HepG2 (cell line): ENCODE results near the gene OR8A1. TPM values are rescaled to one million over a fixed set of nuclear protein-coding genes. Genes with fewer than 3 reads are reported as not detected.

Experiments
- ATAC-seq: fragments of 200-7000 bp; cut with Tn5 transposase; 3 replicates; pipeline ENCODE4 v1.9.1; 2020; ENCODE audit warnings: mild to moderate bottlenecking, moderate library complexity
- BruUV-seq: library from RNA; stranded (reverse); fragments of 400-500 nt; replicated peaks from 2 replicates; lab custom pipeline; 2021; lab: Mats Ljungman, UMichigan
- CTCF ChIA-PET: fragments of 300-600 bp; formaldehyde crosslinking; extraction: SDS; loops from one replicate; lab custom pipeline; 2021; ENCODE audit warnings: low total read pairs, inconsistent platforms, low intra/inter-chr PET ratio; lab: Yijun Ruan, JAX
- POLR2A ChIA-PET: fragments of 350-600 bp; sonication (Branson Sonifier 250); formaldehyde crosslinking; loops from one replicate; lab custom pipeline; 2020; ENCODE audit warnings: antibody characterized with exemption, inconsistent platforms; lab: Yijun Ruan, JAX
- DNase-seq: peaks from one replicate; pipeline ENCODE4 v3.0.0-alpha.2; 2015; ENCODE audit warnings: low spot score
- FAIRE-seq: peaks from 3 replicates; lab custom pipeline; 2011; peaks lifted over from hg19 to GRCh38; lab: Jason Lieb, UNC
- H2AFZ ChIP-seq: one replicate; pipeline ENCODE4 v1.6.1; 2011; ENCODE audit warnings: low read length, inconsistent platforms
- H3K27ac ChIP-seq: fragments of 300-600 bp; 3 replicates; pipeline ENCODE4 v1.8.0; 2011; ENCODE audit warnings: mixed run types, mild to moderate bottlenecking, mixed read lengths, low read length, inconsistent platforms; ENCODE audit not compliant: insufficient read depth; ENCODE audit errors: extremely low read length
- H3K27me3 ChIP-seq, 2 experiments: fragments of 200-600 bp in 1 of 2; 2 replicates in 1 of 2; 3 replicates in 1 of 2; pipeline versions ENCODE4 v1.6.0 to v1.8.0; 2011; ENCODE audit warnings: low read length in 2 of 2, mild to moderate bottlenecking in 2 of 2, moderate library complexity in 2 of 2, inconsistent platforms in 1 of 2; ENCODE audit not compliant: insufficient read depth in 2 of 2, control insufficient read depth in 1 of 2
- H3K36me3 ChIP-seq, 2 experiments: fragments of 200-600 bp in 1 of 2; replicated peaks in 1 of 2; 2 replicates in 1 of 2; 3 replicates in 1 of 2; pipeline versions ENCODE4 v1.5.1 to v1.8.0; 2011; ENCODE audit warnings: low read length in 2 of 2, inconsistent platforms in 1 of 2; ENCODE audit not compliant: insufficient read depth in 2 of 2, control insufficient read depth in 1 of 2
- H3K4me1 ChIP-seq: 2 replicates; pipeline ENCODE4 v1.5.1; 2012; ENCODE audit warnings: low read length, inconsistent platforms; ENCODE audit not compliant: insufficient read depth
- H3K4me2 ChIP-seq: 2 replicates; pipeline ENCODE4 v1.6.0; 2011; ENCODE audit warnings: low read depth, low read length, inconsistent platforms
- H3K4me3 ChIP-seq, 3 experiments: fragments of 200-600 bp in 1 of 3; sonication (generic), shearing (Covaris generic) in 1 of 3; replicated peaks in 1 of 3; 2 replicates each; pipeline ENCODE4 v1.5.1; 2011 to 2016; ENCODE audit warnings: low read length in 3 of 3, inconsistent platforms in 2 of 3, low read depth in 2 of 3, mild to moderate bottlenecking in 2 of 3, control low read depth in 1 of 3, mixed read lengths in 1 of 3; ENCODE audit not compliant: insufficient read depth in 1 of 3
- H3K79me2 ChIP-seq: one replicate; pipeline ENCODE4 v1.6.1; 2011; ENCODE audit warnings: low read length, inconsistent platforms; ENCODE audit not compliant: insufficient read depth
- H3K9ac ChIP-seq: 2 replicates; pipeline ENCODE4 v1.6.0; 2011; ENCODE audit warnings: mild to moderate bottlenecking, low read depth, low read length, inconsistent platforms; ENCODE audit not compliant: insufficient read depth
- H3K9me3 ChIP-seq: 2 replicates; pipeline ENCODE4 v1.5.1; 2012; ENCODE audit warnings: mild to moderate bottlenecking, low read length
- H4K20me1 ChIP-seq: 2 replicates; pipeline ENCODE4 v1.6.0; 2011; ENCODE audit warnings: inconsistent platforms, mild to moderate bottlenecking, low read length, moderate library complexity; ENCODE audit not compliant: insufficient read depth
- CEBPB ChIP-seq: IDR thresholded peaks from 2 replicates; pipeline ENCODE4 v1.6.1; 2011; ENCODE audit warnings: low read depth, low read length, improper control_type of control experiment, borderline replicate concordance
- CEBPZ ChIP-seq: IDR thresholded peaks from 2 replicates; pipeline ENCODE4 v1.6.1; 2012; ENCODE audit warnings: low read length, improper control_type of control experiment
- KLF13 ChIP-seq: sonication (generic); formaldehyde crosslinking; IDR thresholded peaks from 2 replicates; pipeline ENCODE4 v1.4.0; 2020; ENCODE audit warnings: mild to moderate bottlenecking, missing genetic modification reagents
- MZF1 ChIP-seq: sonication (generic); formaldehyde crosslinking; IDR thresholded peaks from 2 replicates; pipeline ENCODE4 v1.8.1; 2023; ENCODE audit warnings: mild to moderate bottlenecking, missing genetic modification reagents, borderline replicate concordance
- NFKB2 ChIP-seq: sonication (generic); formaldehyde crosslinking; IDR thresholded peaks from 2 replicates; pipeline ENCODE4 v1.4.0; 2020; ENCODE audit warnings: missing genetic modification reagents, borderline replicate concordance
- RXRA ChIP-seq: sonication (generic); formaldehyde crosslinking; IDR thresholded peaks from 2 replicates; pipeline ENCODE4 v1.5.1; 2020; ENCODE audit warnings: missing genetic modification reagents
- TARDBP ChIP-seq: sonication (generic); formaldehyde crosslinking; IDR thresholded peaks from 2 replicates; pipeline ENCODE4 v1.8.0; 2022; ENCODE audit warnings: mild to moderate bottlenecking, missing genetic modification reagents
- TBX2 ChIP-seq: sonication (generic); formaldehyde crosslinking; IDR thresholded peaks from 2 replicates; pipeline ENCODE4 v1.5.0; 2020; ENCODE audit warnings: missing genetic modification reagents, mild to moderate bottlenecking, borderline replicate concordance
- ZFP37 ChIP-seq: sonication (generic); formaldehyde crosslinking; IDR thresholded peaks from 2 replicates; pipeline ENCODE4 v1.4.0; 2020; ENCODE audit warnings: missing genetic modification reagents, borderline replicate concordance
- ZNF101 ChIP-seq: sonication (generic); formaldehyde crosslinking; IDR thresholded peaks from 2 replicates; pipeline ENCODE4 v1.4.0; 2020; ENCODE audit warnings: mild to moderate bottlenecking, low read depth, missing genetic modification reagents, borderline replicate concordance
- ZNF281 ChIP-seq: sonication (generic); formaldehyde crosslinking; IDR thresholded peaks from 2 replicates; pipeline ENCODE4 v1.4.0; 2020; ENCODE audit warnings: missing genetic modification reagents, borderline replicate concordance
- ZNF572 ChIP-seq: sonication (generic); formaldehyde crosslinking; IDR thresholded peaks from 2 replicates; pipeline ENCODE4 v1.5.1; 2020; ENCODE audit warnings: mild to moderate bottlenecking, missing genetic modification reagents
- ZNF75D ChIP-seq: sonication (generic); formaldehyde crosslinking; IDR thresholded peaks from 2 replicates; pipeline ENCODE4 v1.8.1; 2023; ENCODE audit warnings: missing genetic modification reagents, mild to moderate bottlenecking, borderline replicate concordance
- ZNF766 ChIP-seq: sonication (generic); formaldehyde crosslinking; IDR thresholded peaks from 2 replicates; pipeline ENCODE4 v1.5.0; 2020; ENCODE audit warnings: missing genetic modification reagents, borderline replicate concordance
- ZUFSP ChIP-seq: sonication (generic); formaldehyde crosslinking; IDR thresholded peaks from 2 replicates; pipeline ENCODE4 v1.9.0; 2021; ENCODE audit warnings: missing genetic modification reagents, mild to moderate bottlenecking, borderline replicate concordance
- WGBS: methylation state at CpG from one replicate; pipeline ENCODE4 v1.1.6; 2017; ENCODE audit warnings: low lambda C conversion rate; 5-methylcytosine and 5-hydroxymethylcytosine counted together
- in situ Hi-C: cut with HindIII; loops from 2 replicates; pipeline ENCODE4 v1.10.0; 2017; ENCODE audit warnings: low pct_unique_long_range_greater_than_20kb; ENCODE audit not compliant: extremely low pct_ligation_motif_present
- intact Hi-C: fragments of 100-400 bp; cut with micrococcal nuclease; formaldehyde crosslinking; loops from one replicate; pipeline ENCODE4 v1.10.0; 2022; ENCODE audit not compliant: unreplicated experiment
- polyA plus RNA-seq, 8 experiments: library from polyadenylated mRNA; depleted of rRNA in 3 of 8; stranded (reverse) in 7 of 8; unstranded in 1 of 8; fragments of >200 nt; fragmentation: Illumina TruSeq in 4 of 8; extraction: Trizol in 4 of 8; gene quantifications; 2 replicates each; pipeline versions ENCODE4 v1.2.1 to v1.2.3, GENCODE V29; 2011 to 2016; ENCODE audit warnings: low read depth in 4 of 8, missing spikeins in 1 of 8, mixed read lengths in 1 of 8; ENCODE audit not compliant: insufficient read depth in 1 of 8
- total RNA-seq, 5 experiments: library from RNA; depleted of rRNA; stranded (reverse); fragments of >200 nt; fragmentation: Illumina TruSeq; extraction: Trizol; gene quantifications; 2 replicates each; pipeline ENCODE4 v1.2.3, GENCODE V29; 2016; ENCODE audit warnings: low read depth in 1 of 5

Gene OR8A1
- total and polyA plus RNA-seq, 2 of the 13 experiments (the other 11 are each of a cell fraction or from before 2014, with no cell fraction given): not detected

GRCh38 chr11:124612567-124613246 lies 42.9 kb downstream of the OR8A1 start:
- Histone ChIP-seq H3K9me3 (no peaks in the 10 kb centered on the region), H3K4me3 (no peak overlapping the region), H3K27me3 (peaks cover 2 to 27% of the 10 kb centered on the region in 2 experiments; a peak in 2 of 5 replicates), H2AFZ (no peak overlapping the region), H3K4me1 (no peaks in the 10 kb centered on the region), H3K4me2 (no peak overlapping the region), H3K79me2 (no peaks in the 10 kb centered on the region), H3K36me3 (no peaks in the 10 kb centered on the region), H4K20me1 (no peaks in the 10 kb centered on the region), H3K9ac (no peak overlapping the region), H3K27ac (no peak overlapping the region)
- WGBS: 37% methylated on average over 7 of the region's 10 CpGs
- ATAC-seq (peak; percentile 39; the same call in 2 of the 3 replicates), FAIRE-seq (no peak), DNase-seq (no peak)
- CTCF ChIA-PET: no interaction called here
- POLR2A ChIA-PET: no interaction called here
- in situ Hi-C loops: no loop called here
- intact Hi-C loops: no loop called here
- no TSS peak for BruUV-seq
- TF ChIP-seq TBX2 (CRISPR knock-in tag) (no peak), ZFP37 (CRISPR knock-in tag) (no peak), KLF13 (CRISPR knock-in tag) (no peak), NFKB2 (no peak), ZNF101 (CRISPR knock-in tag) (no peak), ZNF281 (no peak), ZNF572 (no peak), RXRA (no peak), ZUFSP (CRISPR knock-in tag) (no peak), ZNF766 (CRISPR knock-in tag) (no peak), CEBPZ (no peak), ZNF75D (CRISPR knock-in tag) (no peak), CEBPB (no peak), TARDBP (no peak), MZF1 (CRISPR knock-in tag) (no peak)
